Measurements from ENCODE around the gene RETNLB.

The RETNLB gene, protein sequence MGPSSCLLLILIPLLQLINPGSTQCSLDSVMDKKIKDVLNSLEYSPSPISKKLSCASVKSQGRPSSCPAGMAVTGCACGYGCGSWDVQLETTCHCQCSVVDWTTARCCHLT

DNA sequence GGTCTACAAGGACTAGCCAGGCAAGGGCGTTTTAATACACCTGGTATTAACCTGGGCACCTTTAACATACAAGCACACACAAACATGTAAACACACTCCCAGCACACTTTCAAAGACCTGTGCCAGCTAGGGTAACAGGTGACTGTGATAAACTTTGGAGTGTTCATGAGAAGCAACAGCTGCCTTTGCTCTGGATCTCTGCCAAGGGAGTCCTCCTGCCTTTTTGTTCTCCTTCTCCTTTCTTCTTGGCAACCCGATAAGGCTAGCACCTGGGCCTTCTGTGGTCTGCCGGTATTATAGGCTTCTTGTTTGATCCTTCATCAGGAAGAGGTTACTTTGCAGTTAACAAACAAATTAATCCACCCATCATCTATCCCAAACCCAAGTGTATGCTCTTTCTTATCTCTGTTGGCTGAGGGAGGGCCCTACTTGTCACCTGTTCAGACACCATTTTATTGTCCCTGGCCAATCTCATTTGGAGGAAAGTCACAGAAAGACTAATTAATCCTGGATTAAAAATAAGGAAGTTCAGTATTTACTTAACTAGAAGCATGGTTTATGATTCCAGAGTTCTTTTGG lies at the start of gene RETNLB:
Gene RETNLB (minus strand): TSS at position 7 of the 579 bp plus-strand sequence. CDS start 225 bp downstream, outside the sequence.
- no peak for DNase-seq (ENCODE audit: low read depth in 2 of 2)

DNA sequence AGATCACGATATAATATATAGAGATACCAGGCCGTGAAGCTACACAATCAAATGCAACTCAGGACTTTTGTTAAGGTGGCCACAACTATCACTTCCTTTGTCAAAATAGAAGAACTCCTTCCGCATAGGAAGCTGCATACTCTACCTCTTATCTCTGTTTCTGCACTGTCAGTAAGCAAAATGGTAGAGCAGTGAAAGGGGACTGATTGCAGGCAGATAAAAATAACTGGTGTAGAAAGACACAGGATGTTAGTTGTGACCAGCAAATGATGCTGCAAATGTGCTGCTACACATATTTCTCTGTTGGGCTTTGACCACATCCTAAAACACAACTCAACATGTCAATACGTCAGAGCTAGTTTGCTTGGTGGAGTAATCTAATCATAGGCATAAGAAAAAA lies 49.1 kb upstream of the RETNLB start:
- DNase-seq (ENCODE audit: low read depth in 2 of 2) = no peak

DNA sequence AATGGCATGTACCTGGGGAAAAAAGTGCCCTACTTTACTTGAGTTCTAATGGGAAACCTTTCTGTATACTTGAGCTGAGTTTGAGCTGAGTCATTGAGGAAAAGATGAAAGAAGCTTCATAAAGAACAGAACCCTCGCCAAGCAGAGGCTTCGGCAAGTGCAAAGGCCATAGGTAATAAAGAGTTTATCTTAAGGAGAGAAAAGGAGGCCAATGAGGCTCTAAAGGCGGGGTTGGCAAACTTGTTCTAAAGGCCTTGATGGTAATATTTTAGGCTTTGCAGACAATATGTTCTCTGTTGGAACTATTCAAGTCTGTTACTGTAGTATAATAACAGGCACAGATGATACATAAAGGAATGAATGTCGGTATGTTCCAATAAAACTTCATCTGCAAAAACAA lies 47.8 kb upstream of the RETNLB start:
- DNase-seq (ENCODE audit: low read depth in 2 of 2) = no peak

GRCh38 chr3:108804437-108804836 lies 47.2 kb upstream of the RETNLB start:
- DNase-seq (ENCODE audit: low read depth in 2 of 2) = no peak

DNA sequence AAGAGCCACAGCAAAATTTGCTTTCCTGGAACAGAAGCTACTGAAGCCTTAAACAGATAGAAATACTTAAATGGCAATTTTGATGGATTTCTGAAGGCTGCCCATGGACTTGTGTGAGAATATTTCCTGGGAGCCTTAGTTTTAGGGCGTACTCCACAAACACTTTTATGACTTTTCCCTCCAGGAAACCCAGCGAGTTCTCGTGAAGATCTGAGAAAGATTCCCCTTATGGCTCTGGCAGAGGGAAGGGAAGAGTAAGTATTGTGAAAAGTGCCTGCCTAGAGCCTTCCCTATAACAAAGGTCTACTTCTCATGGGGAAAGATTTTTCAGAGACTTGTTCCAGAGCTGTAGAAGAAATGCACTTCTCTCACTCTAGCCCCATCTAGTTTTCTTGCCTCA lies 34.3 kb upstream of the RETNLB start:
- DNase-seq (ENCODE audit: low read depth in 2 of 2) = no peak

GRCh38 chr3:108780235-108780634 lies 23.0 kb upstream of the RETNLB start:
- DNase-seq (ENCODE audit: low read depth in 2 of 2) = no peak

- DNase-seq (ENCODE audit: low read depth in 2 of 2) = no peak
These were observed 22.3 kb upstream of the RETNLB start for GRCh38 chr3:108779496-108779895.

GRCh38 chr3:108775649-108776048 lies 18.4 kb upstream of the RETNLB start:
- no peak for DNase-seq (ENCODE audit: low read depth in 2 of 2)

- no peak for DNase-seq (ENCODE audit: low read depth in 2 of 2)
These were observed 10.0 kb upstream of the RETNLB start for GRCh38 chr3:108767253-108767652.

- no peak for DNase-seq (ENCODE audit: low read depth in 2 of 2)
These were observed 1.5 kb downstream of the RETNLB start for GRCh38 chr3:108755686-108756085.

- no peak for DNase-seq (ENCODE audit: low read depth in 2 of 2)
These were observed 12.4 kb downstream of the RETNLB start for GRCh38 chr3:108744762-108745161.

- DNase-seq (ENCODE audit: low read depth in 2 of 2) = no peak
These were observed 14.3 kb downstream of the RETNLB start for GRCh38 chr3:108742929-108743328.

- no peak for DNase-seq (ENCODE audit: low read depth in 2 of 2)
These were observed 20.4 kb downstream of the RETNLB start for GRCh38 chr3:108736821-108737220.

DNA sequence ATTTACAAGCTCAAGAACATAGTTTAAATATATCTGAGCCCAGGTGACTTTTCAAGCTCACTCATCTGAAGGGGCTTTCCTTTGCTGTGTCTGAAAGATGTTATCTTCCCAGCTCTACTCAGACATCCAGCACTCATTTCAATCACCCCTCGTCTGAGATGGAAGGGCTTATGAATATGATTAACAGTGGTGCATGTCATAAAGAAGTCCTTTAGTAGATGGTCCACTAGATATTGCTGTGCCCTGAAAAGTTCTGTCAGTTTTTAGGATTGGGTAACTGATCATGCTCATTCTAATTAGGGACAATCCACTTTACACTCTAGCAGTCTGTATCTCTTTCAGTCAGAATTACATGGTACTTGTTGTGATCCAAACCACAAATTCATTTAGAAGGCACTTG lies 28.3 kb downstream of the RETNLB start:
- DNase-seq (ENCODE audit: low read depth in 2 of 2) = no peak

DNA sequence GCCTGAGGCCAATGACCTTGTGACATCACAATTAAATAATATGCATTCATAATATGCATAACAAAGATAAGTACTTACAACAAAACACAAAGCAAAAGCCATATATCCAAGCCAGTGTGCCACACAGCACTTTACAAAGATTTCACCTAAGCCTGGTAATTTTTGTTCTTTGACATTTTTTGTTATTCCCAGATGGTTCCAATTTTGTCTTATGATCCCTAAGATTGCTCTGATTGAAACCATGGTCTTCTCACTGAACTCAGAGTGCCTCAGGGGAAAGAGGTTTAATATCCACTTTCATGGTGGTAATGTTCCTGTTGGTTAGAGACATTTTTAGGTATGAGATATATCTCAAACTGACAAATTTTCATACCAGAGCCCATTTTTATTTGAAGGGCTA lies 29.1 kb downstream of the RETNLB start:
- no peak for DNase-seq (ENCODE audit: low read depth in 2 of 2)

GRCh38 chr3:108724101-108724500 lies 33.1 kb downstream of the RETNLB start:
- DNase-seq (ENCODE audit: low read depth in 2 of 2) = no peak

- no peak for DNase-seq (ENCODE audit: low read depth in 2 of 2)
These were observed 34.5 kb downstream of the RETNLB start for GRCh38 chr3:108722724-108723123.

- no peak for DNase-seq (ENCODE audit: low read depth in 2 of 2)
These were observed 37.9 kb downstream of the RETNLB start for GRCh38 chr3:108719178-108719806.

DNA sequence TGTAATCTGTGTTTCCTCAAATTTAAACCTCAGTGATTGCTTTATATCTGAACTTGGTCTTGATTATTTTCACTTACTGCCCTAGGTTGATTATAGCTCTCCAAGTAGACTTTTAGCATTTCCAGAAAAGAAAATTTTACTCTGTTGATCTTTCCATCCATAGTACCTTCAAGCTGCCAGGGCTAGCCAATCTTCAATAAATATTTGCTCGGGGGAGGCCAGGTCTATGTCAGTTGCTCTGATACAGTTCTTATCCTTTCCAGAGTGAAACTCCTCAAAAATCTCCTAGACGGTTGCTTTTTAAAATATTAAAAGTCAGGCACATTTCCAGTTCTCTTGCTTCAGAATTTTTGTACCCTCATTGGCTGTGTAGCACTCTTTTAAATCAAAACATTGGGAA lies 38.8 kb downstream of the RETNLB start:
- DNase-seq (ENCODE audit: low read depth in 2 of 2) = no peak

DNA sequence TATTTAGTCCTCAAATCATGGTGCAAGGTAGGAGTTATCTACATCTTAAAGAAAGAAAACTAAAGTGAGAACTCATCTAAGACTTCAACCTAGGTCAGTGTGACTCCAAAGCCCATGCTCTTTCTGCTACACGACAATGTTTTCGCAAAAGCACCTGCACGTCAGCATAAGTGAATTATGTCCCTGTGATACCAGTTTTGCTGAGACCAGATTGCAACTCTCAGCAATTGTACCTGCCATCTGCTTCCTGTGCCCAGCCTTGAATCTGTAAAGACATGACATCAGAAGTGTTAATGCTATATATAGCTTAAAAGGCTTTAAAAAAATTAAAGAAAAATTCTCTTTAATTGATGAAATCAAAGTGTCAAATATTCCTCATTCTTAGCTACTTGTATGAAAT lies 43.4 kb downstream of the RETNLB start:
- no peak for DNase-seq (ENCODE audit: low read depth in 2 of 2)

DNA sequence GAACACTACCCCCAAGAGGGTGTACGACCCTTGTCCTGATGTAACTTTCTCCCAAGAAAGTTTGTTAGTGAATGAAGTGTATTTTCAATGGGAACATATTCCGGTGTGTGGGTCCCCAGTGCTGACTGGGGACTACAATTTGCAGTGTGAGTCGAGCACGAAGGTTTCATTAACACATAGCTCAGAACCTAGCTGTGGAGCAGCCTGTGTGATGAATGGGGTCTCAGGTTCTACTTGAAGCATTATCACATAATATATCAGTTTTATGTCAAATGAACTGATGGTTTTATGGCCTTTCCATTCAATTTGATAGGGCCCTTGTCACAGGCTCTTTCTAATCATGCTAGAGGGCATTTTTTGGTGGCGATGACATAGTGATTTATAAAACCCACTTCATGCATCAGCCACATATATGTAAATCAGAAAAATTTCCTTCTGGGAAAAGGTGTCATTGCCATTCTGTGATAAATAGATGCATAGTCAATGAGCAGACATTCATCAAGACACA lies 44.1 kb downstream of the RETNLB start:
- DNase-seq (ENCODE audit: low read depth in 2 of 2) = no peak

Measured in stimulated activated CD8-positive, alpha-beta memory T cell treated with anti-CD3 and anti-CD28 coated beads, Interleukin-7, amount 100 ng/mL, for 1 hour (primary cell).